GM12875 (cell line): Measurements from ENCODE around the gene RAB9A.

Experiments used
- H3K4me3 ChIP-seq: one replicate; pipeline ENCODE4 v1.5.1; 2011; ENCODE audit warnings: low read depth, low read length, control low read depth
- TF ChIP-seq, protein P1 (sequence below): IDR thresholded peaks from 2 replicates; pipeline ENCODE4 v1.5.1; 2011; ENCODE audit warnings: low read depth, mild to moderate bottlenecking, control low read depth, inconsistent platforms, low read length, moderate library complexity, borderline replicate concordance; ENCODE audit not compliant: insufficient read depth

Gene RAB9A

DNA sequence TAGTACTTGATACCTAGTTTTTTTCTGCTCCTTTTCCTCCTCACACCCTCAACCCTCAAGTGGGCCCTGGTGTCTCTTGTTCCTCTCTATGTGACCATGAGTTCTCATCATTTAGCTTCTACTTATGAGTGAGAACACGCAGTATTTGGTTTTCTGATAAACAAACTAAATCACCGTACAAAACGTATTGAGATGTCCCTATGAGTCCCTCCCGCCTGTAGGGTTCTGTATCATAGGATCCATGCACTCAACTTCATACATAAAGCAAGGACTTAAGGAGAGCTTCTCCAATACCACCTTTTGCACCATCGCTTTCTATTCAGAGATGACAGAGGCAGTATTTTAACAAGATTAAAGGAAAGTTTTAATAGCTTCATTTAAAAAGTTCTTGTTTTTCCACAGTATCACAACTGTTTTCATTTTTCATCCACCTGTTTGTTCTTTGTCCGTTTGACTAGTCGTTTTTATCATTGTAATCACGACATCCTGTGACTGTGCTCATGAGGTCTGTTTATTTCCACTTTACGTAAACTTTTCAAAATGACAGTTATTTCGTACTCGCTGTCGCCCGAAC is 457 bp upstream of the RAB9A start:
- TF ChIP-seq, protein P1, sequence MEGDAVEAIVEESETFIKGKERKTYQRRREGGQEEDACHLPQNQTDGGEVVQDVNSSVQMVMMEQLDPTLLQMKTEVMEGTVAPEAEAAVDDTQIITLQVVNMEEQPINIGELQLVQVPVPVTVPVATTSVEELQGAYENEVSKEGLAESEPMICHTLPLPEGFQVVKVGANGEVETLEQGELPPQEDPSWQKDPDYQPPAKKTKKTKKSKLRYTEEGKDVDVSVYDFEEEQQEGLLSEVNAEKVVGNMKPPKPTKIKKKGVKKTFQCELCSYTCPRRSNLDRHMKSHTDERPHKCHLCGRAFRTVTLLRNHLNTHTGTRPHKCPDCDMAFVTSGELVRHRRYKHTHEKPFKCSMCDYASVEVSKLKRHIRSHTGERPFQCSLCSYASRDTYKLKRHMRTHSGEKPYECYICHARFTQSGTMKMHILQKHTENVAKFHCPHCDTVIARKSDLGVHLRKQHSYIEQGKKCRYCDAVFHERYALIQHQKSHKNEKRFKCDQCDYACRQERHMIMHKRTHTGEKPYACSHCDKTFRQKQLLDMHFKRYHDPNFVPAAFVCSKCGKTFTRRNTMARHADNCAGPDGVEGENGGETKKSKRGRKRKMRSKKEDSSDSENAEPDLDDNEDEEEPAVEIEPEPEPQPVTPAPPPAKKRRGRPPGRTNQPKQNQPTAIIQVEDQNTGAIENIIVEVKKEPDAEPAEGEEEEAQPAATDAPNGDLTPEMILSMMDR: no peak
- peak overlapping the region; percentile 93 for H3K4me3 ChIP-seq

DNA sequence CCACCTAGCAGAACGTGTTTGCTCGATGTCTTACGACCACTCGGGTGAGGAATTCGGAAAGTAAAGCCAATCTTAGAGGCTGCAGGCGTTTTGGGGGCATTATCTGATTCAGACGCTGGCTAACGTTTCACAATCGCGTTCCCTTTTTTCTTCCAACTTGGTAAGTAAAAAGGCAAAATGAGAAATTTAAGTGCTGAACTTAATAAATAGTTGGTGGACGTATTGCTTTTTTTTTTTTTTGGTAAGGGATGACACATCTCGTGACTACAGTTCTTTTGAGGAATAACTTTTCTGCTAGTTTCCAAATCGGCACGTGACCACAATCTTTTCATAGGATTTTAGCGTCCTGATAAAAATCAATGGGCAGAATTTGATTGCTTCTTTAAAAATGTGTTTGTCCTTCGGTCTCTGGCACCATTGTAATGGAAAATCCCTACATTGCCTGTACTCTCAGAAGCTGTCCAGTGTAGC is 848 bp downstream of the RAB9A start:
- TF ChIP-seq, protein P1: no peak

DNA sequence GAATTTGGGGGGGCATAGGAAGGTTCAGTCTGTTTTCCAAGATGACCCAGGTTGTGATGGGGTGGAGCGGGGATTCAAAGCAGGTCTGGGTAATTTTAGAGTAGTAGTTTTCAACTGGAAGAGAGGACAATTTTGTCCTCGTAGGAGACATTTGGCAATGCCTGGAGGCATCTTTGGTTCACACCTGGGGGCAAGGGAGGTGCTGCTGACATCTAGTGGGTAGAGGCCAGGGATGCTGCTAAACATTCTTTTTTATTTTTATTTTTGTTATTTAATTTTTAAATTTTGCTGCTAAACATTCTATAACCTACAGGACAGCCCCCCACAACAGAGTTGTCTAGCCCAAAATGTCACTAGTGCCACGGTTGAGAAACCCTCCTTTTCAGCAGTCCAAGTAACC is 1.9 kb downstream of the RAB9A start:
- H3K4me3 ChIP-seq: peak overlapping the region; percentile 93
- TF ChIP-seq, protein P1: peak; percentile 43; the same call in 1 of the 2 replicates

More for the DNA sequence above, 848 bp downstream of the RAB9A start:
- peak overlapping the region; percentile 93 for H3K4me3 ChIP-seq

DNA sequence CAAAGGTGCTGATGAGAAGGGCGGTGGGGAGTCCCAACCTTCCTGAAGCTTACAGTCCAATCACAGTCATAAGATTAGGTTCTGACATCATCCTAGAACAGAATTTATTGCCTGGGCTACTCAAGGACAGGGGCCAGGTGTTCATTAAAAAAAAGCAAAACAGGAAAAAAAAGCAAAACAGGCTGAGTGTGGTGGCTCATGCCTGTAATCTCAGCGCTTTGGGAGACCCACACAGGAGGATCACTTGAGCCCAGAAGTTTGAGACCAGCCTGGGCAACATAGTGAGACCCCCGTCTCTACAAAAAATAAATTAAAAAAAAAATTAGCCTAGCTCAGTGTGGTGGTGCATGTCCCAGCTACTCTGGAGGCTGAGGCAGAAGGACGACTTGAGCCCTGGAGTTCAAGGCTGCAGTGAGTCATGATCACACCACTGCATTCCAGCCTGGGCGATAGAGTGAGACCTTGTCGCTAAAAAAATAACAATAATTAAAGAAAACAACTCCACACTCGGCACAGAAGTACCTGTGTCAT is 3.0 kb downstream of the RAB9A start:
- TF ChIP-seq, protein P1: no peak
- H3K4me3 ChIP-seq: peak overlapping the region; percentile 32

DNA sequence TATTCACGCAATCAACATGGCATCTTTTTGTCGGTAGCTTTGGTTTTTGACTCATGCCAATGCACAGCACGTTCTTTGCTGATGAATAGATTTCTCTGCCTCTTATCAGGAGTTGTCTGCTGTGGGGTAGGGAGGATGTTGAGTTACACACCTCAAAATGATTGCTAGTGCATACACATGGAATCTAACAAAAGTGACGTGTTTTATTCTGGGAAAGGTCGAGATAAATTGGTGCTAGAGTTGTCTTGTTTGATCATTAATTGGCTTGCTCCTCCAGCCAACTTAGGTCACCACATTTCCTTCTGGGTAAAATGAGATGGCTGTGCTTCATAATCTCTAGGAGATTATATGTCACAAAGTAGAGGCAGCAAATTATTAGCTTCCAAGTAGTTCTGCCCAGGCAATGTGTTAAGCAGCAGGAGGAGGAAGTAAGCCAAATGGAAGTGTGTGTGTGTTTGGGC is 3.9 kb downstream of the RAB9A start:
- H3K4me3 ChIP-seq: no peak overlapping the region
- TF ChIP-seq, protein P1: no peak

DNA sequence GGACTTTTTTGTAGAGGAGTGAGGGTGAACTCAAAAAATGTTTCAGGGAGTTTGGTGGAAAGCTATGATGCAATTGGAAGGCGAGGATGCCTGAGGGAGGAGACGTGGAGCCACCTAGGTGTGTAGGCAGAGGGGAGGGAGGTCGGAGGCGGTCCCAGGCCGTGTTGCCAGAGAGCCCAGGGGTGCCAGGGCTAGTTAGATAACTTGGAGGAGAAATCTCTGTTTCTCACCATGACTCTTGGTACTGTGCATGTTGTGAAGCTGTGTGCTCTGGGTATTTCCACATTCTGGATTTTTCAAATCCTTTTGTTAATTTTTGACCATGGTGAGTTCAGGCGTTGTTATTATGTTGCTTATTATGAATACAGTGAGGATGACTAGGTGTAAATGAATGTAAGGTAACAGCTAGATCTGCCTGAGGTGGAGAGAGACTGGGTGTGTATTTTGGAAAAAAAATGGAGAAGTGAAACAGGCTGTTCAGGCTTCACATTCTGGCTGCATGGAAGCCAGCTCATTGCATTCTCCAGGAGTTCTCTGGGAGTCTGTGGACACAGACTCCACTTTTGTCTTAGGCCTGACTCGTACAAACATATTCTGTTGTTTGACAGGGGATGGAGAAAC is 4.5 kb downstream of the RAB9A start:
- TF ChIP-seq, protein P1: no peak
- peak overlapping the region; percentile 29 for H3K4me3 ChIP-seq

DNA sequence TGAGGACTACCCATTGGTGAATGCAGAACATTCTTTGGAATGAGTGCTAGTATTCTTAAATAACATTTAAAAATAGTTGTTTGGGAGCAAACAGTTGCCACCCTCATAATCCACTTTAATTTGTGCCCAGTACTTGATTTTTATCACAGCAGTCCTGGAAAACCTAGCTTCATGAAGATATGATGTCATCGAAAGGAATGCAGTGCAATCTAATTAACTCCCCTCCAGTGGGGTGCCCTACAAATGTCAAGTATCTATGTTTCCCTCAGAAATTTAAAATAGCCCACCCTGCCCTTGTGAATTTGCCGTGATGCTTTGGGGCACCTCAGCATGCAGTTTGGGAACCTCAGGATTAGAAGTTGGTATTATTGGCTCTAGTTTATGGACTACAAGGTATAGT is 5.4 kb downstream of the RAB9A start:
- TF ChIP-seq, protein P1: no peak

More for the DNA sequence above, 5.4 kb downstream of the RAB9A start:
- no peak overlapping the region for H3K4me3 ChIP-seq
